SK-N-SH treated with all-trans-retinoic acid at 6 μM for 48 hours (cell line): ENCODE data around the gene KRT7.
A peak's percentile ranks its signal among the peaks of the same experiment; 100 is the strongest.

Experiments
- ATAC-seq: fragments of 200-7000 bp; cut with Tn5 transposase; 3 replicates; pipeline ENCODE4 v1.9.1; 2020; ENCODE audit warnings: mild to moderate bottlenecking, moderate library complexity
- BACH2 ChIP-seq: fragments of 250-450 bp; sonication (Bioruptor Pico); IDR thresholded peaks from 2 replicates; pipeline ENCODE4 v1.9.0; 2021; ENCODE audit warnings: mild to moderate bottlenecking, borderline replicate concordance
- CREB5 ChIP-seq: fragments of 250-450 bp; sonication (Bioruptor Pico); IDR thresholded peaks from 2 replicates; pipeline ENCODE4 v1.5.1; 2020; ENCODE audit warnings: low read depth, mild to moderate bottlenecking, moderate library complexity
- CSRNP3 ChIP-seq: fragments of 250-450 bp; sonication (Bioruptor Pico); IDR thresholded peaks from 2 replicates; pipeline ENCODE4 v1.5.1; 2021; ENCODE audit warnings: mild to moderate bottlenecking, moderate library complexity
- OSR1 ChIP-seq: fragments of 250-450 bp; sonication (Bioruptor Pico); IDR thresholded peaks from 2 replicates; pipeline ENCODE4 v1.8.0; 2022; ENCODE audit warnings: moderate library complexity, mild to moderate bottlenecking, inconsistent platforms
- PATZ1 ChIP-seq: fragments of 250-450 bp; sonication (Bioruptor Pico); IDR thresholded peaks from 2 replicates; pipeline ENCODE4 v1.8.0; 2020; ENCODE audit warnings: mild to moderate bottlenecking, moderate library complexity, borderline replicate concordance
- POU6F1 ChIP-seq: fragments of 250-450 bp; sonication (Bioruptor Pico); IDR thresholded peaks from 2 replicates; pipeline ENCODE4 v1.8.0; 2021; ENCODE audit warnings: low read depth, mild to moderate bottlenecking, moderate library complexity, borderline replicate concordance
- PPARA ChIP-seq: fragments of 250-450 bp; sonication (Bioruptor Pico); IDR thresholded peaks from 2 replicates; pipeline ENCODE4 v1.5.0; 2020; ENCODE audit warnings: mild to moderate bottlenecking, borderline replicate concordance
- RARB ChIP-seq: fragments of 250-450 bp; sonication (Bioruptor Pico); IDR thresholded peaks from 2 replicates; pipeline ENCODE4 v1.8.0; 2021; ENCODE audit warnings: mild to moderate bottlenecking, moderate library complexity
- TCF4 ChIP-seq: fragments of 250-450 bp; sonication (Bioruptor Pico); IDR thresholded peaks from 2 replicates; pipeline ENCODE4 v1.8.0; 2021; ENCODE audit warnings: mild to moderate bottlenecking, moderate library complexity, borderline replicate concordance
- TOX ChIP-seq: fragments of 250-450 bp; sonication (Bioruptor Pico); IDR thresholded peaks from 2 replicates; pipeline ENCODE4 v1.8.0; 2021; ENCODE audit warnings: mild to moderate bottlenecking, moderate library complexity, borderline replicate concordance
- TSHZ2 ChIP-seq: fragments of 250-450 bp; sonication (Bioruptor Pico); IDR thresholded peaks from 2 replicates; pipeline ENCODE4 v1.5.0; 2020; ENCODE audit warnings: mild to moderate bottlenecking, moderate library complexity
- ZC3H10 ChIP-seq: fragments of 250-450 bp; sonication (Bioruptor Pico); IDR thresholded peaks from 2 replicates; pipeline ENCODE4 v1.5.1; 2021; ENCODE audit warnings: mild to moderate bottlenecking, moderate library complexity
- ZNF565 ChIP-seq: fragments of 450-650 bp; formaldehyde crosslinking; conservative IDR thresholded peaks from 2 replicates; pipeline ENCODE4 v1.5.0; 2020; ENCODE audit warnings: low read depth, mild to moderate bottlenecking, moderate library complexity
- ZNF70 ChIP-seq: fragments of 450-650 bp; formaldehyde crosslinking; IDR thresholded peaks from 2 replicates; pipeline ENCODE4 v1.5.0; 2020; ENCODE audit warnings: mild to moderate bottlenecking, moderate library complexity
- ZNF8 ChIP-seq: fragments of 450-650 bp; formaldehyde crosslinking; IDR thresholded peaks from 2 replicates; pipeline ENCODE4 v1.5.0; 2020; ENCODE audit warnings: mild to moderate bottlenecking, moderate library complexity

KRT7 gene

GRCh38 chr12:52199294-52199919 is 33.6 kb upstream of the KRT7 start (continued):
- TF ChIP-seq PATZ1 (no peak), ZNF8 (CRISPR knock-in tag) (no peak)

- peak; percentile 60 for ATAC-seq
- TF ChIP-seq CREB5 (CRISPR knock-in tag) (no peak), POU6F1 (CRISPR knock-in tag) (no peak), CSRNP3 (CRISPR knock-in tag) (no peak), ZC3H10 (CRISPR knock-in tag) (no peak), PPARA (CRISPR knock-in tag) (peak; percentile 20; the same call in 1 of the 2 replicates), TCF4 (CRISPR knock-in tag) (no peak), ZNF70 (peak; percentile 35; the same call in 1 of the 2 replicates), TSHZ2 (CRISPR knock-in tag) (no peak)
These were observed 32.8 kb upstream of the KRT7 start for GRCh38 chr12:52200086-52200780.

GRCh38 chr12:52200781-52201450 is 32.1 kb upstream of the KRT7 start:
- TF ChIP-seq ZNF565 (CRISPR knock-in tag) (no peak), TCF4 (CRISPR knock-in tag) (peak; percentile 73; the same call in 1 of the 2 replicates), TOX (CRISPR knock-in tag) (no peak), OSR1 (CRISPR knock-in tag) (no peak), CSRNP3 (CRISPR knock-in tag) (no peak), RARB (CRISPR knock-in tag) (no peak), ZC3H10 (CRISPR knock-in tag) (no peak), TSHZ2 (CRISPR knock-in tag) (0 out of 2 replicates have a peak, but pooled peaks have one; percentile 12), BACH2 (CRISPR knock-in tag) (no peak)
- peak; percentile 34 for ATAC-seq
